H9 (cell line): ENCODE measurements around the gene SCFD2. TPM values are rescaled to one million over a fixed set of nuclear protein-coding genes. Genes with fewer than 3 reads are reported as not detected.

Source experiments
- DNase-seq: peaks from one replicate; pipeline ENCODE4 v3.0.0-alpha.2; 2017
- H2AFZ ChIP-seq: one replicate; pipeline ENCODE4 v1.6.1; 2013; ENCODE audit warnings: mild to moderate bottlenecking, low read length, control low read depth, moderate library complexity
- H2AK5ac ChIP-seq: 2 replicates; pipeline ENCODE4 v1.6.1; 2013; ENCODE audit warnings: low read length, control low read depth, mixed read lengths; ENCODE audit not compliant: insufficient read length
- H2BK120ac ChIP-seq: one replicate; pipeline ENCODE4 v1.6.1; 2013; ENCODE audit warnings: low read depth, mild to moderate bottlenecking, low read length, control low read depth, inconsistent platforms; ENCODE audit not compliant: poor library complexity, severe bottlenecking
- H2BK12ac ChIP-seq: 2 replicates; pipeline ENCODE4 v1.6.1; 2013; ENCODE audit warnings: low read length, control low read depth, mixed read lengths, low read depth; ENCODE audit not compliant: insufficient read length
- H2BK15ac ChIP-seq: 2 replicates; pipeline ENCODE4 v1.6.1; 2013; ENCODE audit warnings: low read depth, low read length, control low read depth
- H2BK20ac ChIP-seq: one replicate; pipeline ENCODE4 v1.6.1; 2013; ENCODE audit warnings: low read depth, mild to moderate bottlenecking, low read length, control low read depth, inconsistent platforms; ENCODE audit not compliant: poor library complexity, severe bottlenecking
- H2BK5ac ChIP-seq: 2 replicates; pipeline ENCODE4 v1.6.1; 2013; ENCODE audit warnings: low read length, control low read depth, mixed read lengths; ENCODE audit not compliant: insufficient read length
- H3K14ac ChIP-seq: 2 replicates; pipeline ENCODE4 v1.6.1; 2013; ENCODE audit warnings: low read length, control low read depth; ENCODE audit not compliant: insufficient read depth
- H3K18ac ChIP-seq: 2 replicates; pipeline ENCODE4 v1.6.1; 2013; ENCODE audit warnings: low read depth, mild to moderate bottlenecking, mixed read lengths, low read length, control low read depth; ENCODE audit not compliant: insufficient read length
- H3K23ac ChIP-seq: 2 replicates; pipeline ENCODE4 v1.6.1; 2013; ENCODE audit warnings: low read length, control low read depth, mixed read lengths, low read depth; ENCODE audit not compliant: insufficient read length
- H3K23me2 ChIP-seq: 2 replicates; pipeline ENCODE4 v1.6.1; 2013; ENCODE audit warnings: low read depth, mild to moderate bottlenecking, mixed read lengths, low read length, control low read depth; ENCODE audit not compliant: insufficient read length, poor library complexity, severe bottlenecking
- H3K27ac ChIP-seq: 2 replicates; pipeline ENCODE4 v1.5.1; 2013; ENCODE audit warnings: low read length, control low read depth, mixed read lengths, low read depth; ENCODE audit not compliant: insufficient read length
- H3K27me3 ChIP-seq: 2 replicates; pipeline ENCODE4 v1.6.1; 2013; ENCODE audit warnings: low read length, control low read depth, inconsistent platforms; ENCODE audit not compliant: insufficient read depth
- H3K4ac ChIP-seq: 2 replicates; pipeline ENCODE4 v1.6.1; 2013; ENCODE audit warnings: low read depth, mild to moderate bottlenecking, control low read depth, inconsistent platforms, low read length, moderate library complexity
- H3K4me1 ChIP-seq: 2 replicates; pipeline ENCODE4 v1.6.1; 2013; ENCODE audit warnings: low read length, control low read depth, inconsistent platforms; ENCODE audit not compliant: insufficient read depth
- H3K4me2 ChIP-seq: 2 replicates; pipeline ENCODE4 v1.6.1; 2013; ENCODE audit warnings: low read length, control low read depth, mixed read lengths; ENCODE audit not compliant: insufficient read length, insufficient read depth
- H3K56ac ChIP-seq: 2 replicates; pipeline ENCODE4 v1.6.1; 2013; ENCODE audit warnings: low read depth, mild to moderate bottlenecking, mixed read lengths, low read length, control low read depth; ENCODE audit not compliant: insufficient read length
- H3K79me1 ChIP-seq: 2 replicates; pipeline ENCODE4 v1.6.1; 2013; ENCODE audit warnings: low read depth, mild to moderate bottlenecking, moderate library complexity, low read length, control low read depth, inconsistent platforms; ENCODE audit not compliant: insufficient read depth, poor library complexity, severe bottlenecking
- H3K79me2 ChIP-seq: 2 replicates; pipeline ENCODE4 v1.6.1; 2013; ENCODE audit warnings: low read length, control low read depth, inconsistent platforms; ENCODE audit not compliant: insufficient read depth
- H3K9ac ChIP-seq: 2 replicates; pipeline ENCODE4 v1.6.1; 2013; ENCODE audit warnings: low read length, control low read depth, mixed read lengths; ENCODE audit not compliant: insufficient read length; ENCODE audit errors: extremely low read depth
- H3K9me3 ChIP-seq: one replicate; pipeline ENCODE4 v1.6.1; 2013; ENCODE audit warnings: low read depth, low read length, inconsistent platforms; ENCODE audit not compliant: control insufficient read depth
- H3T11ph ChIP-seq: one replicate; pipeline ENCODE4 v1.6.1; 2013; ENCODE audit warnings: mild to moderate bottlenecking, low read length, control low read depth, inconsistent platforms
- H4K20me1 ChIP-seq: one replicate; pipeline ENCODE4 v1.6.1; 2013; ENCODE audit not compliant: control insufficient read depth, insufficient read length, insufficient read depth
- H4K5ac ChIP-seq: 2 replicates; pipeline ENCODE4 v1.6.1; 2013; ENCODE audit warnings: low read depth, mild to moderate bottlenecking, mixed read lengths, low read length, control low read depth; ENCODE audit not compliant: insufficient read length
- H4K8ac ChIP-seq: replicated peaks from 2 replicates; pipeline ENCODE4 v1.6.1; 2013; ENCODE audit warnings: low read length, control low read depth, mixed read lengths, low read depth; ENCODE audit not compliant: insufficient read length
- H4K91ac ChIP-seq: 2 replicates; pipeline ENCODE4 v1.6.1; 2013; ENCODE audit warnings: low read depth, mild to moderate bottlenecking, moderate library complexity, mixed read lengths, low read length, control low read depth; ENCODE audit not compliant: insufficient read length
- H3K27ac Mint-ChIP-seq, 3 experiments: 2 replicates in 2 of 3; 3 replicates in 1 of 3; pipeline ENCODE4 v1.8.0; 2020 to 2021; ENCODE audit warnings: mixed read lengths in 3 of 3, mild to moderate bottlenecking in 1 of 3, moderate library complexity in 1 of 3
- H3K27me3 Mint-ChIP-seq: 2 replicates; pipeline ENCODE4 v1.8.0; 2021; ENCODE audit warnings: low read depth, mild to moderate bottlenecking, moderate library complexity, mixed read lengths
- H3K36me3 Mint-ChIP-seq, 3 experiments: 2 replicates in 2 of 3; 3 replicates in 1 of 3; pipeline ENCODE4 v1.8.0; 2020 to 2021; ENCODE audit warnings: low read depth in 3 of 3, mixed read lengths in 3 of 3; ENCODE audit not compliant: insufficient read depth in 1 of 3
- H3K4me1 Mint-ChIP-seq, 2 experiments: 2 replicates each; pipeline ENCODE4 v1.8.0; 2020; ENCODE audit warnings: mixed read lengths in 2 of 2
- H3K4me3 Mint-ChIP-seq, 2 experiments: 2 replicates in 1 of 2; 3 replicates in 1 of 2; pipeline ENCODE4 v1.8.0; 2020 to 2021; ENCODE audit warnings: mild to moderate bottlenecking in 2 of 2, mixed read lengths in 2 of 2, moderate library complexity in 1 of 2
- H3K9me3 Mint-ChIP-seq, 2 experiments: 2 replicates in 1 of 2; 3 replicates in 1 of 2; pipeline ENCODE4 v1.8.0; 2020; ENCODE audit warnings: mild to moderate bottlenecking in 2 of 2, mixed read lengths in 2 of 2, moderate library complexity in 1 of 2
- CTCF ChIP-seq: fragments of 200-600 bp; sonication (generic); conservative IDR thresholded peaks from 3 replicates; pipeline ENCODE4 v1.8.0; 2021; ENCODE audit warnings: antibody characterized with exemption, mild to moderate bottlenecking
- WGBS: extraction: QIAGEN DNeasy Blood & Tissue Kit; methylation state at CpG from one replicate; pipeline ENCODE4 v1.1.7; 2013; ENCODE audit warnings: missing lambda C conversion rate, low lambda C conversion rate, mixed read lengths; ENCODE audit not compliant: insufficient read length; ENCODE audit errors: extremely low coverage; 5-methylcytosine and 5-hydroxymethylcytosine counted together
- total RNA-seq: library from RNA; stranded (reverse); gene quantifications from 2 replicates; pipeline ENCODE4 v1.2.1, GENCODE V29; 2021

Gene SCFD2
- total RNA-seq, 1 experiment from 2014 or later, result 10.1 TPM

- Histone ChIP-seq H3K18ac (no peak overlapping the region), H3T11ph (no peak overlapping the region), H2AFZ (no peak overlapping the region), H3K4ac (no peak overlapping the region), H3K14ac (no peak overlapping the region), H3K79me1 (no peaks in the 10 kb centered on the region), H4K20me1 (no peaks in the 10 kb centered on the region), H3K27me3 (no peaks in the 10 kb centered on the region), H3K23me2 (no peaks in the 10 kb centered on the region), H3K9ac (no peak overlapping the region), H4K8ac (no peak overlapping the region), H3K4me1 (peaks cover 6% of the 10 kb centered on the region; the same call in 1 of the 2 replicates), H2BK12ac (no peak overlapping the region), H2BK20ac (no peak overlapping the region), H3K27ac (no peak overlapping the region), H3K9me3 (no peaks in the 10 kb centered on the region), H3K4me2 (no peak overlapping the region), H3K23ac (no peak overlapping the region), H2BK5ac (no peak overlapping the region), H2BK15ac (no peak overlapping the region), H4K5ac (no peak overlapping the region), H2BK120ac (no peak overlapping the region), H4K91ac (no peak overlapping the region), H3K56ac (no peak overlapping the region), H3K79me2 (no peaks in the 10 kb centered on the region), H2AK5ac (no peak overlapping the region)
- no peaks in the 10 kb centered on the region; a peak in 2 of 7 replicates for H3K36me3 Mint-ChIP-seq
- H3K27ac Mint-ChIP-seq, result no peak overlapping the region
- no peak for DNase-seq
- no CpG with 5 or more reads among the region's 1 CpG for WGBS
- no peak for TF ChIP-seq CTCF
- no peaks in the 10 kb centered on the region; the same call in none of the 2 replicates for H3K27me3 Mint-ChIP-seq
- no peak overlapping the region for H3K4me3 Mint-ChIP-seq
- H3K4me1 Mint-ChIP-seq, result peaks cover 11 to 14% of the 10 kb centered on the region in 2 experiments
- no peaks in the 10 kb centered on the region; a peak in 1 of 5 replicates for H3K9me3 Mint-ChIP-seq
These were observed 428.0 kb downstream of the SCFD2 start for GRCh38 chr4:52937829-52938228.
